Bone marrow (tissue), 2 donors: ENCODE data around the gene SS18L1.
A peak's percentile ranks its signal among the peaks of the same experiment; 100 is the strongest.
"Not testable (repeated sequence)": the region's sequence is repeated elsewhere in the genome, so short reads cannot be mapped to it uniquely, and the experiment has no call there.

Experiments
- DNase-seq, 2 donors: peaks; one replicate each; lab custom pipeline; 2025; lab: John Stamatoyannopoulos, UW

Gene SS18L1

DNA sequence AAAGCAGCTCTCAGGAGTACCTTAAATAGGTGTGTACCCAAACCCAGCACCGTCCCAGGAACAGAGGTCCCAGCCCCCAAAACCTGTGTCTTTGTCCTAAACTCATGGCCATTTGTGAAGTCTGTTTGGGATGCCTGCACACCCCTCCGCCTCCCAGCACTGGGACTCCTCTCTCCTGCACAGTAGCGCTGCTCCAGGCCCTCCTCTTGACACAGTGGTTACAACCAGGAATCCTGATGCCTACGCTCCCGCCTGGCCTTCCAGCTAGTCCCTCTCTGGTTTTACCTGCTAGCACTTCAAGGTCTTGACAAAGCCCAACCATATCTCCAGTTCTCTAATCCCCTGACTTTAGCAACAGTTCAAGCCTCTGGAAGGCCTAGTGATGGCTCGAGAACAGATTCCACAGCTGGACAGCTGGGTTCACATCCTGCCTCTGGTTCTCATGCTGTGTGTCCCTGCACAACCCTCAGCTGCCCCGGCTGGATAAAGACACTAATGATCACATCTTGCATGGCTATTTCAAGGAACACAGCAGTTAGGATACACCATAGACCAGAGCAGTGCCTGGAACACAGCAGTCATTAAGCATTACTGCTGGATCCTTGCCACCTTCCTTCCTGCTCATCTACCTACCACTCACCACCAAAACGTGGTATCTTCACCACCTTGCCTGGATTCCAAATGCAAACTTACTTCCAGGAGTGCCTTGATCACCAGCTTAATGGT lies 5.9 kb upstream of the SS18L1 start:
- DNase-seq, result no peak

GRCh38 chr20:62138204-62138543 lies 5.4 kb upstream of the SS18L1 start:
- no peak for DNase-seq

DNA sequence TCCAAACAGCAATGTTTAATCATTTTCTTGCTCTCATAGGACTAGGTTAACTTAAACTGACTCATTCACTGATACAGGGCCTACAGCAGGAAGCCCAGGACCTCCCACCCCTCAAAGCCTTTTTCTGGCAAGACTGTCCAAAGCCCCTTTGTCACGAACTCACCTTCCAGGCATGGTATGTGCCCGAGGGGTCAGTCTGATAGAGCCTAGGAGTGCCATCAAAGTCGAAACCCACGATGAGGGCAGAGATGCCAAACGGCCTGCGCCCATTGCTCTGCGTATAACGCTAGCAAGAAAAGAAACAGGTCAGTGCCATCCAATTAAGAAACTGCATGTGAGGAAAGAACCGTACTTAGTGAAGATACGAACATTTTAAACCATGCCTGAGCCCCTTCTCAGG lies 4.7 kb upstream of the SS18L1 start:
- no peak for DNase-seq

GRCh38 chr20:62139636-62140035 lies 3.9 kb upstream of the SS18L1 start:
- no peak for DNase-seq

DNA sequence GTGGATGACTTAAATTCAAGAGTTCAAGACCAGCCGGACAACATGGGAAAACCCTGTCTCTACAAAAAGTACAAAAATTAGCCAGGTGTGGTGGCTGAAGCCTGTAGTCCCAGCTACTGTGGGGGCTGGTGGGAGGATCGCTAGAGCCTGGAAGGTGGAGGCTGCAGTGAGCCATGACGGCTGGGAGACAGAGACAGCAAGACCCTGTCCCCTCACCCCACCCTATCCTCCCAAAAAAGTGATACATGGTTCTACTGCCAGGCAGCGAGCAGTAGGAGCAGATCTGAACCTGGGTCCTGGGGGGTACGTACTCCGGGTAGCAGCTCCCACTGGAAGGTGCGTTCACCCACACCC lies 2.5 kb upstream of the SS18L1 start:
- DNase-seq, result no peak

DNA sequence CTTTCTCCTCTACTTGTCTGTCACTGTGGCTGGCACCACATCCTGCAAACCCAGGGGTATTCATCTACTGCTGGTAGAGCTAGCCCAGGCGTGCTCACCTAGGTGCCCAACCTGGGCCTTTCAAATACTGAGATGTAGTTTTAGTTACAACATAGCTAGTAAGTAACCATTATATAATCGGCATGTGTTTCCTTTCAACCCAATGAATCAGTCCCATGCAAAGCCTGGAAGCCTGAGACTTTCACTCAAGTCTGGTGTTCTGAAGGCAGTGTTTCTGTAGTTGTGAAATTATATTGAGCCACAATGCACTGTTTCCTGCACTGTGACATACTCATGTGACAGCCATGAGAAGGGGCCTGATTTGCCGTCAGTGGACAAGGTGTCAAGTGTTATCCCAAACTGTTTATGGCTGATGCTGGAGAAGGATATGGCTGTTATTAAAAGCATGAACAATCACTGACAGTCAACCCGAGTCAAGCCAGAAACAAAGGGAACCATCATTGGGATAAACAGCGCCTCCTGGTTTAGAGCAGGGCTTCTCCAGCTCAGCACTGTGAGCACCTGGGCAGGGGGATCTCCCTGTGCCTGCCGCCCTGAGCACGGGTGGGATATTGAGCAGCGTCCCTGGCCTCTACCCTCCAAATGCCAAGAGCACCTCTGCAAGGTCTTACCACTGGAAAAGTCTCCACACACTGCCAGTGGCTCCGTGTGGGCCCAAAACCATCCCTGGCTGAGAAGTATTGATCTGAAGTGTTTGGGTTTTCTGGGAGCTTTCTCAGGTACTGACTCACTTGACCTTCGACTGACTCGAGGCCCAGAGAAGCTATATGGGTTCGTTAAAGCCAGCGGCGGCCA lies 1.9 kb upstream of the SS18L1 start:
- no peak for DNase-seq

- no peak for DNase-seq
Measured at GRCh38 chr20:62142252-62143080, 1.1 kb upstream of the SS18L1 start.

DNA sequence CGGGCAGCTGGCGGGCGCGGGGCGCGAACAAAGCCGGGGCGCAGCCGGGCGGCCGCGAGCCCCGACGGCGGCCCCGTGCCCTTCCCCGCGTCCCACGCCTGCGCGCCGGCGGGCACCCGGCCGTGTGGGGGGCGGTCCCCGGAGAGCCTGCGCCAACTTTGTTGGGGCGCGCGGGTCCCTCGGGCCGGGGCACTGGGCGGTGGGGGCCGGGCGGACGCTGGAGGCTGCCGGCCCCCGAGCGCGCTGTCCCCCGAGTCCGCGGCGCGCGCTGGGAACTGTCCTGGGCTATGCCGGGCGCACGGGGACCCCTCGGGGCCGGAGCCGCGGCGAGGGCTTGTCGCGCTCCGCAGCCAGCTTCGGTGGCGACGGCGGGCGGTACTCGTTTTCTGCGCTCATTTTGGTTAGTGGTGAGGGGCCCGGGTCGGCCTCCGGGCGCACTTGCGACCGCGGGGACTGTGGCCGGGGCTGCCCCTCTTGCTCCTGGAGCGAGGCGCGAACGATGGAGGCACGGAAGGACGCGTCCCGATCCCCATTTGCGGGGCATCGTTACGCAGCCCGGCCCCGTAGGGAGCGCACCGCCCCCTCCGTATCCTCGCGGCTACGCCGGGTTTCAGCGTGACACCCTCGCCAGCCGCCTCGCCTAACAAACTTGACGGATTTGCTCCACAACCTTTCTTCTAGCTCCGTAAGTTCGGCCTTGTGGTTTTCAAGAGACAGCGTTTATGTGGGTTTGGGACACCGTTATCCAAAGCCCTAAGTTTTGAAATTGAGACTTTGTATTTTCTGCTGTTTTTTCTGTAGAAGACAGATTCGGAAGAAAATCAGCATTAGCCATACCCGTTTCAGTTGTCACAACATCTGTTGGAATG lies 622 bp downstream of the SS18L1 start:
- DNase-seq, result peak in 1 of 2 donors; percentile 12

DNA sequence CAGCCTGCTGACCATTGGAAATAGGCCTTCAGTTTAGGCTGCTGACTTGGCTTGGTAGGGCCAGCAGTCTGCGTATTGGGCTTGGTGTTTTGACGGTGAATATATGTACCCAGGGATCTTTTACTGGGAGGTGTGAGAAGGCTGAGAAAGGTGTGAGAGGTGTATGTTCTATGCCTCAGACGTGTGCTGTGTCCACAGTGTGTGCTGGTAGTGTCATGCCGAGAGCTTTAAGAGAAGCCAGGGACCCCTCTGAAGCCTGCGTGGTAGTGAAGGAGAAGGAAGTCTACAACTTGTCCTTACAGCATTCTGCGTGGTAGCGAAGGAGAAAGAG lies 2.1 kb downstream of the SS18L1 start:
- no peak for DNase-seq

DNA sequence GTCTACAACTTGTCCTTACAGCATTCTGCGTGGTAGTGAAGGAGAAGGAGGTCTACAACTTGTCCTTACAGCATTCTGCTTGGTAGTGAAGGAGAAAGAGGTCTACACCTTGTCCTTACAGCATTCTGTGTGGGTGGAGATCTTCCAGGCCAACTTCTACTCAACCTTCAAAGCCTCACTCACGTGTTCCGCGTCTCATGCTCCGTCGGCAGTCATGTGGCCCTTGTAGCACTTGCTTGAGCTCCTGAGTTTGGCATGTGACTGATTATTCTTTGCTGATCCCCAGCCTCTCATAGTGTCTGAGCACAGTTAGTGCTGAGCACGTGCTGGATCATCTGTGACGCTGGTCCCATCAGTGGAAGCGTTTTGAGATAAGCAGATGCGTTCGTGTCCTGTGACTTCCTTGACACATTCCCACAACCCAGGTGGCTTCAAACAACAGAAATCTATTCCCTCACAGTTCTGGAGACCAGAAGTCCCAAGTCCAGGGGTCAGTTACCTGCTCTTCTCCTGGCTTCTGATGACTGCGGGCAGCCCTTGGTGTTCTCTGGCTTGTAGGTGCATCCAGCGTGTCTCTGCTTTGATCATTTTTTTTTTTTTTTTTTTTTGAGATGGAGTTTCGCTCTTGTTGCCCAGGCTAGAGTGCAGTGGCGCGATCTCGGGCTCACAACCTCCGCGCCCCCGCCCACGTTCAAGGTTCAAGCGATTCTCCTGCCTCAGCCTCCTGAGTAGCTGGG lies 2.6 kb downstream of the SS18L1 start:
- no peak for DNase-seq

DNA sequence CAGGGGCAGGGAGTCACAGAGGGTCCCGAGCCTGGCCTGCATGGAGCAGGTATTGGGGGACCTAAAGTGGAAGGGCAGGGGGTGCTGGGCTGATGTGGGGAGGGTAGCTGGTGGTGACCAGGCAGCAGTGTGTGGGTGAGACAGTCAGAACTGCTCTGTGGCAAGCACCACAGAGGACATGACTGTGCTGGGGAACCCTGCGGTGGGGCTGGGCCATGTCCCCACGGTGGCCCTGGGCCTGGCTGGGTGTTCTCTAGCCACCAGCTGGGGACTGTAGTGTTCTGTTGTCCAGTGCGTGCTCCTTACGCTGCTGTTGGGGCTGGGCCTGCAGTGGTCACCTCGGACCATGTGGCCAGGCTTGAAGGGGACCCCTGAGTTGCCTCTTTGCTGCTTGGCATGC lies 3.6 kb downstream of the SS18L1 start:
- DNase-seq, result no peak

DNA sequence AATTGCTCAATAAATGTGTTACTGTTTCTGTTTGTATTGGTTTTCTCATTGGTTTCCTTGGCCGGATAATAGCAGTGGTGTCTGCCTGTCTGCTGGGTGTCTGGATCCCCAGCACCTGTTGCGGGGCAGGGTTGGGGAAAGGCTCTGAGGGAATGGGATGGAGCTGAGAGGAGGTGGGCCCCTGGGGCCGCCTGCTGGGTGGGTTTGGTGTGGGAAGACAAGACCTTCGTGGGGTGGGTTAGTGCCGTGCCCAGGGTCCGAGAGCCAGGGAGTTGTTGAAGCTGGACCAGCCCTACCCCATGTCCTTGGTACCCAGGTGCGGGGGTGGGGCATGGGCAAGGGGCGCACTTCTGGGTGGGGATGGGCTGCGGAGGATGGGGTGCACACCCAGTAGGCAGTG lies 4.0 kb downstream of the SS18L1 start:
- DNase-seq, result no peak

GRCh38 chr20:62148383-62148782 lies 4.8 kb downstream of the SS18L1 start:
- DNase-seq, result not testable (repeated sequence)

DNA sequence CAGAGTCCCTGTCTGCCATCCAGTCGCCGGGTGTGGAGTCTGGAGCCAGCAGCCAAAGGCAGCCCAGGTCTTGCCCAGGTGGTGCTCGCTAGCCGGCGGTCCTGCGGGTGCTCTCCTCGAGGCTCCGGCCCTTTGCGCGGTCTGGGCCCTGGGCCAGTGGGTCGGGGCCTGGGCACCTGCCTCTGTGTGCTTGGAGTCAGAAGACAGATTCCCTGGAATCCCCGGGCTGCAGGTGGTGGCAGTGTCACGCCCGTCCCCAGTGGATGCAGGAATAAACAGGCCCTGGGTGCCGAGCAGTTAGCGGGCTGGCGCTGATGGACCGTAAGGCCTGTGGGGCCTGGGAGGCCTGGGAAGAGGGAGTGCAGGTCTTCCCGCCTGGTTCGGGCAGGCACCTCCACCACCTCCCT lies 5.3 kb downstream of the SS18L1 start:
- no peak for DNase-seq

- no peak for DNase-seq
Measured at GRCh38 chr20:62149532-62150309, 6.2 kb downstream of the SS18L1 start.

DNA sequence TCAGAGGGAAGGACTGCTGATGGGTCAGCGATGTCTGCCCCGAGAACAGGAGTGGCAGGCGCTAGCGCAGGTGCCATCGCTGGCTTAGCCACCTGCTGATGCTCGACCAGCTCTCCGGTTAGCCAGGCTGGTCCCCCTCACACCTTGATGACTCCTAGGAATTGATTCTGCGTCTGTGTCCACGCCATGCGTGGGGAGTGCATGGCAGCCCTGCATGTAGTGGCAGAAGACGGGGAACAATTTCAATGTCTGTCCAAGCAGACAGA lies 6.7 kb downstream of the SS18L1 start:
- DNase-seq, result no peak

DNA sequence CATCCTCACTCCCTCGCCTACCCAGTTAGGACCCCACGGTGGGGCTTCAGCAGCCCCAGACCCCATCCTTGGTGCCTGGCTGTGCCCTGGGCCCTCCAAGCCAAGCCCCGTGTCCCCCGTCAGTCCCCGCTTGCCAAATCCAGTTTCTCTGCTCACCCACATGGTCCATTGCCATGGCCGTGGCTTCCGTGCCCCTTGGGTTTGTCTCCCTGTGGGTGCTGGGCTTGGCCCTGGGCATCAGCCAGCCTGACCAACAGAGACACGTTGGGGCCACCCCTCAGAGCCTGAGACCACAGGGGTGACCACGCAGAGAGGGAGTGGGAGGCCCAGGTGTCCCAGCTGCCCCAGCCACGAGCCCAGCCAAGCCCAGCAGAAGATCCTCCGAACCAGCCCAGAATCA lies 7.7 kb downstream of the SS18L1 start:
- no peak for DNase-seq

DNA sequence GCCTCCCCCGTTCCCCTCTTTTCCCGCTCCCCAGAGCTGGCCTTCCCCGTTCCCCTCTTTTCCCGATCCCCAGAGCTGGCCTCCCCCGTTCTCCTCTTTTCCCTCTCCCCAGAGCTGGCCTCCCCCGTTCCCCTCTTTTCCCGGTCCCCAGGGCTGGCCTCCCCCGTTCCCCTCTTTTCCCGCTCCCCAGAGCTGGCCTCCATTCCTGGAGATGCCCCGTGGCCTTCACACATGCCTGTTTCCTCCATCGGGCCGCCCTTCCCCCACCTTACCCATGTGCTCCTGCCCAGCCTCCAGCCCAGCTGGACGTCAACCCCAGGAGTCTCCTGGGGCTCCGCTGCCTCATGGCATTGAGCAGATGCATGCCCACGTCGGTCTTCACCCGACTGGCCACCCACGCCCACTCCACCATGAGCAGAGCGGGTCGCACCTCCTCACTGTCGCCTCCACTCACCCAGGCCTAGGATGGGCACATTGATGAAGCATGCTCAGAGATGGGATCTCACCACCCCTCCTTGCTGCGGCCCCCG lies 8.3 kb downstream of the SS18L1 start:
- DNase-seq, result no peak

DNA sequence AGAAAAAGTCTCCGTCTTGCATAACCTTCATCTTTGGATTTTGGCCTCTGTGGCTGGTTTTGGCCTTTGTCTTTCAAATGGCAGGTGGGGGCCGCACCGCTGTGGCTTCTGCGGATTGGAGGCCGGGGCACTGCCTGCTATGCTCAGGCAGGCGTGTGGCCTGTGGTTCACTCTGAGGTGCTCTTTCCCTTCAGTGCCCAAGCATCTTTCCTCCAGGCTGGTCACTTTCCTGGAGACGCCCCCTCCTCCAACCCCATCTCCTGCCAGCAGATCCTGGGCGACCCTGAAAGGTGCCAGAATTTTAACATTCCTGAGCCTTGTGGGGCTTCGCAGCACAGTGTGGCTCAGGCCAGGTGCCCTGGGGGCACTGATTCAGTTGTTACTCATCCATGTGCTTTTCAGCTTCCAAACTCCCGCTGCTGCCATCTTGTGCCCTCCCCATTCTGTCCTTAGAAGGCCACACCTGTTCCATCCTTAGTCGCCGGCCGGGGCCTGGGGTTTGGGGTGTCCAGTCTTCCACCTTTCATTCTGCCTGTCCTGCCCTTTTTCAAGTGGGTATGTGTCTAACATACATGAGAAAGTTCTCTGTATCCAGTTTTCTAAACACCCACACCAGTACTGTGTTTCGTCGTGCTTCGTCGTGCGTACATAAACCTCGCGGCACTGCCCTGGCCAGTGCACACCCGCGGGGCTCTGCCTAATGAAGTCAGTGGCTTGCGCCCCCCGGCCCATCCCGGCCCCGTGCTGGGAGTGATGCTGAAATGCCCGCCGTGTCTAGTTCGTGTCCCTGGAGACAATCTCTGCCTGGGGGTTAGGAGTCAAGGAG lies 12.1 kb downstream of the SS18L1 start:
- DNase-seq, result no peak

DNA sequence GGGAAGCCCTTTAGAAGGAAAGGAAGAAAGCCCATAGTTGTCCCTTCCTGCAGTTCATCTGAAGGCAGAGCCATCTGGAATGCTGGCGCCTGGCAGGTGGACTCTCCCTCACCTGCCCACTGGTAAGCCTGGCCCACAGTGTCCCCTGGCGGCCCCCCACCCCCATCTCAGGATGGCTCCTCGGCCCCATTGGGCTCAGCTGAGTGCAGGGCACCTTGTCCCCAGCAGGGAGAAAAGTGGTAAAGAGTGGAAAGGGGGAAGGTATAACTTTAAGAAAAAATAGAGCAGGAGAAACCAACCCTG lies 12.6 kb downstream of the SS18L1 start:
- DNase-seq, result no peak
